Natural killer cell (primary cell): Measurements from ENCODE around the gene PAX8. TPM values are rescaled to one million over a fixed set of nuclear protein-coding genes. Genes with fewer than 3 reads are reported as not detected.
A peak's percentile ranks its signal among the peaks of the same experiment; 100 is the strongest.

Experiments used
- ATAC-seq, 3 donors: fragments of 150-1000 bp in 2 of 3; fragments of 200-7000 bp in 1 of 3; cut with Tn5 transposase; 1 replicate in 1 of 3; 2 replicates in 2 of 3; pipeline ENCODE4 v1.10.0; 2021; ENCODE audit warnings: mild to moderate bottlenecking in 2 of 3, moderate library complexity in 2 of 3
- DNase-seq, 2 donors: peaks; one replicate each; pipeline versions ENCODE4 v3.0.0 to v3.0.0-alpha.2; 2013 to 2021; ENCODE audit warnings: mixed read lengths in 1 of 2
- H3K27ac ChIP-seq: one replicate; pipeline ENCODE4 v1.5.1; 2013; ENCODE audit warnings: mild to moderate bottlenecking, low read length
- H3K27me3 ChIP-seq: one replicate; pipeline ENCODE4 v1.6.1; 2013; ENCODE audit warnings: low read length; ENCODE audit not compliant: control insufficient read depth, insufficient read depth
- H3K36me3 ChIP-seq: one replicate; pipeline ENCODE4 v1.6.1; 2013; ENCODE audit warnings: low read length; ENCODE audit not compliant: control insufficient read depth, insufficient read depth
- H3K4me1 ChIP-seq: one replicate; pipeline ENCODE4 v1.6.1; 2013; ENCODE audit warnings: low read length; ENCODE audit not compliant: control insufficient read depth, insufficient read depth
- H3K4me3 ChIP-seq: one replicate; pipeline ENCODE4 v1.5.1; 2013; ENCODE audit warnings: low read length
- H3K9me3 ChIP-seq: one replicate; pipeline ENCODE4 v1.6.1; 2013; ENCODE audit warnings: low read length; ENCODE audit not compliant: control insufficient read depth, insufficient read depth
- H3K27ac Mint-ChIP-seq, 2 donors: one replicate each; pipeline ENCODE4 v1.8.0; 2022; ENCODE audit warnings: mild to moderate bottlenecking in 2 of 2, mixed read lengths in 2 of 2, moderate library complexity in 1 of 2
- H3K27me3 Mint-ChIP-seq, 2 donors: one replicate each; pipeline ENCODE4 v1.8.0; 2022; ENCODE audit warnings: low read depth in 2 of 2, mixed read lengths in 2 of 2
- H3K36me3 Mint-ChIP-seq: one replicate; pipeline ENCODE4 v1.8.0; 2022; ENCODE audit warnings: mixed read lengths
- H3K4me1 Mint-ChIP-seq, 2 donors: one replicate each; pipeline ENCODE4 v1.8.0; 2022; ENCODE audit warnings: mixed read lengths in 2 of 2
- H3K4me3 Mint-ChIP-seq: one replicate; pipeline ENCODE4 v1.8.0; 2022; ENCODE audit warnings: mild to moderate bottlenecking, moderate library complexity, mixed read lengths
- H3K9me3 Mint-ChIP-seq, 2 donors: one replicate each; pipeline ENCODE4 v1.8.0; 2022; ENCODE audit warnings: mixed read lengths in 2 of 2
- CTCF ChIP-seq: fragments of 200-600 bp; IDR thresholded peaks from one replicate; pipeline ENCODE4 v1.8.0; 2022; ENCODE audit warnings: antibody characterized with exemption
- WGBS: methylation state at CpG from one replicate; pipeline ENCODE4 v1.1.7; 2013; ENCODE audit warnings: missing lambda C conversion rate; ENCODE audit not compliant: insufficient coverage; 5-methylcytosine and 5-hydroxymethylcytosine counted together
- intact Hi-C: fragments of 100-400 bp; cut with micrococcal nuclease; formaldehyde crosslinking; loops from one replicate; pipeline ENCODE4 v1.14.2; 2022
- total RNA-seq, 4 donors: library from RNA; stranded (reverse); fragments of 120-200 nt in 1 of 4; gene quantifications; one replicate each; pipeline versions ENCODE4 v1.2.3 to v1.2.4, GENCODE V29; 2013 to 2022

The PAX8 gene
- total RNA-seq, 3 donors from 2014 or later (not counting 1 experiment from before 2014, with no cell fraction given), result 0.57 to 1.2 (median 0.65) TPM

- H3K27me3 ChIP-seq, result no peaks in the 10 kb centered on the region
- WGBS, result 72% methylated on average over 7 of the region's 7 CpGs
- Mint-ChIP-seq H3K27me3 (no peaks in the 10 kb centered on the region), H3K27ac (no peak overlapping the region), H3K9me3 (no peaks in the 10 kb centered on the region), H3K36me3 (no peaks in the 10 kb centered on the region), H3K4me1 (peaks cover 11 to 25% of the 10 kb centered on the region in 2 donors), H3K4me3 (no peak overlapping the region)
- DNase-seq (no peak), ATAC-seq (no peak)
- H3K9me3 ChIP-seq, result no peaks in the 10 kb centered on the region
- H3K36me3 ChIP-seq, result no peaks in the 10 kb centered on the region
- no peak for TF ChIP-seq CTCF
- H3K4me1 ChIP-seq, result peaks cover 8% of the 10 kb centered on the region
- no peak overlapping the region for H3K27ac ChIP-seq
- no peak overlapping the region for H3K4me3 ChIP-seq
- intact Hi-C loops, result no loop called here
Observed at GRCh38 chr2:113257516-113258264, 21.0 kb downstream of the PAX8 start.

DNA sequence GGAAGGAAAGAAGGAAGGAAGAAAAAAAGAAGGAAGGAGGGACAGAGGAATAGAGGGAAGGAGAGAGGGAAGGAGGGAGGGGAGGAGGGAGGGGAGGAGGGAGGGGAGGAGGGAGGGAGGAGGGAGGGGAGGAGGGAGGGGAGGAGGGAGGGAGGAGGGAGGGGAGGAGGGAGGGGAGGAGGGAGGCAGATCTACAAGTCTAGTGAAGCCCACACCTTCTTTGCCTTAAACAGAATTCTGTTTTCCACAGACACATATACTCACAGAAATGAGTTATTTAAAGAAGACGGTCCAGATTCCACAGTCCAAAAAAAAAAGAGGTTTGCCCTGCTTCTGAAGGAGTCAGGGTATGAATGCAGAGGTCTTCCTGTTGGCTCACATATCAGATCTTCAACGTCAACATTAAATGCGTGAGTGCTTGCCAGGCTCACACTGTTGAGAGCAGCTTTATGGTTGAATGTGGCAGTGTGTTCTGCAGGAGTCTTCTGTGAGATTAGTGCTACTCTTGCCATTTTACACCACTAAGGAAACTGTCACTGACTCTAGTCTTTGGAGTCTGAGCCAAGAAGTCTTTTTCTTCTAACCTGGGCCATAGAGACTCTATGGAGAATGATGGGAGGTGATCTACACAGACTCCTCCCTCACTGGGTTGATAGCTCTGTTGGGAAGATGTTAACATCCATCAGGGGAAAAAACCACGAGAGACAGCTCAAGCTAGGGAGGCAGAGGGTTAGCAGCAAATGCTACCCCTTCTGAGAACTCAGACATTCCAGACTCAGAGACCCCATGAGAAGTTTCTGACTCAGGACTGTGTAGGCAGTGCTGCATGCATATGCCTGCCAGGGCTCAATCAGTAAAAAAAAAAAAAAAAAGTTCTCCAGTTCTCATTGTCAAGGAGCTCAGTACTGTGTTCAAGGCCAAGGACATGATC lies 23.3 kb downstream of the PAX8 start:
- Mint-ChIP-seq H3K4me1 (peaks cover 34 to 38% of the 10 kb centered on the region in 2 donors), H3K36me3 (no peaks in the 10 kb centered on the region), H3K9me3 (no peaks in the 10 kb centered on the region), H3K27me3 (no peaks in the 10 kb centered on the region), H3K27ac (no peak overlapping the region), H3K4me3 (no peak overlapping the region)
- no peak for ATAC-seq
- Histone ChIP-seq H3K9me3 (no peaks in the 10 kb centered on the region), H3K27me3 (no peaks in the 10 kb centered on the region), H3K36me3 (no peaks in the 10 kb centered on the region), H3K27ac (no peak overlapping the region), H3K4me1 (peaks cover 28% of the 10 kb centered on the region), H3K4me3 (no peak overlapping the region)
- no peak for TF ChIP-seq CTCF
- intact Hi-C loops, result no loop called here
- 86% methylated on average over 4 of the region's 4 CpGs for WGBS
- DNase-seq, result peak in 1 of 2 donors; percentile 19

DNA sequence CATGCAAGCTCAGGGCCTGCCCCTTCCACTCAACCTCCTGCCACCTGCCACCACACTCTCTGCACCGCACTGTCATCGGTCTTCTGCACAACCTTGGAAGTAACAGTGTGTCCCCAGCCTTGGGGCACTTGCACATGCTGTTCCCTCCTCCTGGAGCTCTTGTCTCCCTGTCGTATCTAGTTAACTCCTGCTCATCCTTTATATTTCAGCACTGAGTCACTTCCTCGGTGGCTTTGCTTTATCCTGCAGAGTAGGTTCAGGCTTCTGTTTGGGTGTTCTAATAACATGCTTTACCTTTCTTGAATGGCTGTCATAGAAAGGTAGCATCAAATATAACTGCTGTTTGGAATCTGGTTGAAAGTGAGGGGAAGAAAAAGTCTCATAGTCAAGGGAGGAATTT lies 25.3 kb downstream of the PAX8 start:
- H3K36me3 Mint-ChIP-seq, result no peaks in the 10 kb centered on the region
- peaks cover 42 to 51% of the 10 kb centered on the region in 2 donors for H3K4me1 Mint-ChIP-seq
- Histone ChIP-seq H3K27ac (no peak overlapping the region), H3K36me3 (no peaks in the 10 kb centered on the region), H3K27me3 (no peaks in the 10 kb centered on the region), H3K9me3 (no peaks in the 10 kb centered on the region), H3K4me3 (no peak overlapping the region), H3K4me1 (peaks cover 33% of the 10 kb centered on the region)
- WGBS, result 88% methylated on average over 4 of the region's 4 CpGs
- TF ChIP-seq CTCF, result no peak
- no peaks in the 10 kb centered on the region for H3K9me3 Mint-ChIP-seq
- intact Hi-C loops, result no loop called here
- no peak for ATAC-seq
- peak overlapping the region; percentile 17 to 55 for H3K27ac Mint-ChIP-seq
- no peaks in the 10 kb centered on the region for H3K27me3 Mint-ChIP-seq
- no peak for DNase-seq
- H3K4me3 Mint-ChIP-seq, result no peak overlapping the region
